ENCODE data around the gene AKR1A1. TPM values are rescaled to one million over a fixed set of nuclear protein-coding genes. Genes with fewer than 3 reads are reported as not detected.

Gene AKR1A1
- 100 to 1,000 TPM in 1 of 2 donors, 10 to 100 TPM in 1; 35.3 to 130 TPM for total RNA-seq

- DNase-seq (ENCODE audit: low spot score): peak; percentile 38
- ATAC-seq (ENCODE audit: insufficient number of reproducible peaks, low FRiP score, low read depth): peak; percentile 91
- H3K27me3 ChIP-seq (replicated peaks; ENCODE audit: insufficient read depth): no peaks in the 10 kb centered on the region
- peaks cover 10 to 21% of the 10 kb centered on the region in 2 donors for H3K4me1 ChIP-seq (ENCODE audit: control insufficient read depth in 1 of 2, low read depth in 2 of 2)
- no peaks in the 10 kb centered on the region for H3K9me3 ChIP-seq
- peak; percentile 23 for TF ChIP-seq CTCF (IDR thresholded peaks at IDR 0.05)
- peaks cover 4% of the 10 kb centered on the region for H3K36me3 ChIP-seq
- H3K4me3 ChIP-seq: peak within 1 kb of the TSS; percentile 78
- H3K27ac ChIP-seq: peak within 1 kb of the TSS; percentile 85 to 92
Observed at GRCh38 chr1:45550401-45551351, at the start of gene AKR1A1. AKR1A1 (plus strand) TSS chr1:45550826; CDS start chr1:45561795, 10,969 bp downstream.

GRCh38 chr1:45501505-45501859 lies 49.1 kb upstream of the AKR1A1 start:
- H3K4me1 ChIP-seq (ENCODE audit: control insufficient read depth in 1 of 2, low read depth in 2 of 2): peaks cover 10 to 18% of the 10 kb centered on the region in 2 donors
- no peaks in the 10 kb centered on the region for H3K27me3 ChIP-seq (replicated peaks; ENCODE audit: insufficient read depth)
- H3K9me3 ChIP-seq: no peaks in the 10 kb centered on the region
- no peak for ATAC-seq (ENCODE audit: insufficient number of reproducible peaks, low FRiP score, low read depth)
- H3K4me3 ChIP-seq: no peak overlapping the region
- TF ChIP-seq CTCF (IDR thresholded peaks at IDR 0.05): no peak
- H3K36me3 ChIP-seq: no peaks in the 10 kb centered on the region
- DNase-seq (ENCODE audit: low spot score): no peak
- H3K27ac ChIP-seq: no peak overlapping the region

- no peaks in the 10 kb centered on the region for H3K27me3 ChIP-seq (replicated peaks; ENCODE audit: insufficient read depth)
- DNase-seq (ENCODE audit: low spot score): no peak
- peaks cover 5% of the 10 kb centered on the region for H3K36me3 ChIP-seq
- no peak overlapping the region for H3K4me3 ChIP-seq
- H3K27ac ChIP-seq: no peak overlapping the region
- H3K4me1 ChIP-seq (ENCODE audit: control insufficient read depth in 1 of 2, low read depth in 2 of 2): peaks cover 10 to 18% of the 10 kb centered on the region in 2 donors
- TF ChIP-seq CTCF (IDR thresholded peaks at IDR 0.05): no peak
- no peak for ATAC-seq (ENCODE audit: insufficient number of reproducible peaks, low FRiP score, low read depth)
- H3K9me3 ChIP-seq: no peaks in the 10 kb centered on the region
Observed at GRCh38 chr1:45503462-45504360, 46.9 kb upstream of the AKR1A1 start.

GRCh38 chr1:45507195-45507594 lies 43.4 kb upstream of the AKR1A1 start:
- no peak for DNase-seq (ENCODE audit: low spot score)
- H3K27ac ChIP-seq: no peak overlapping the region
- no peaks in the 10 kb centered on the region for H3K4me1 ChIP-seq (ENCODE audit: control insufficient read depth in 1 of 2, low read depth in 2 of 2)
- peaks cover 30% of the 10 kb centered on the region for H3K36me3 ChIP-seq
- H3K9me3 ChIP-seq: no peaks in the 10 kb centered on the region
- no peak for ATAC-seq (ENCODE audit: insufficient number of reproducible peaks, low FRiP score, low read depth)
- no peaks in the 10 kb centered on the region for H3K27me3 ChIP-seq (replicated peaks; ENCODE audit: insufficient read depth)
- no peak for TF ChIP-seq CTCF (IDR thresholded peaks at IDR 0.05)
- no peak overlapping the region for H3K4me3 ChIP-seq

- DNase-seq (ENCODE audit: low spot score) (no peak), ATAC-seq (ENCODE audit: insufficient number of reproducible peaks, low FRiP score, low read depth) (no peak)
- Histone ChIP-seq H3K27me3 (replicated peaks; ENCODE audit: insufficient read depth) (no peaks in the 10 kb centered on the region), H3K36me3 (peaks cover 33% of the 10 kb centered on the region), H3K4me1 (ENCODE audit: control insufficient read depth in 1 of 2, low read depth in 2 of 2) (no peaks in the 10 kb centered on the region), H3K4me3 (no peak overlapping the region), H3K9me3 (no peaks in the 10 kb centered on the region), H3K27ac (peak overlapping the region in 1 of 2 donors; percentile 19)
- TF ChIP-seq CTCF (IDR thresholded peaks at IDR 0.05): no peak
Observed at GRCh38 chr1:45507893-45508292, 42.7 kb upstream of the AKR1A1 start.

All from thoracic aorta (tissue), 2 donors.